GM19099 (cell line): ENCODE measurements around the gene KCTD16.

Experiments
- POLR2A ChIP-seq: IDR thresholded peaks from 3 replicates; pipeline ENCODE4 v1.6.1; 2011; ENCODE audit warnings: low read depth; ENCODE audit not compliant: insufficient read length; ENCODE audit errors: extremely low read depth

Gene KCTD16

GRCh38 chr5:144142139-144142823, 28.4 kb upstream of the KCTD16 start:
- TF ChIP-seq POLR2A: no peak

- TF ChIP-seq POLR2A: no peak
Measured at GRCh38 chr5:144142824-144143162, 27.9 kb upstream of the KCTD16 start.

- no peak for TF ChIP-seq POLR2A
Measured at GRCh38 chr5:144143625-144144024, 27.0 kb upstream of the KCTD16 start.

- no peak for TF ChIP-seq POLR2A
Measured at GRCh38 chr5:144144956-144145751, 25.5 kb upstream of the KCTD16 start.

GRCh38 chr5:144151026-144151425, 19.6 kb upstream of the KCTD16 start:
- no peak for TF ChIP-seq POLR2A

- TF ChIP-seq POLR2A: no peak
Measured at GRCh38 chr5:144156767-144157171, 13.9 kb upstream of the KCTD16 start.

GRCh38 chr5:144162686-144163085, 8.0 kb upstream of the KCTD16 start:
- no peak for TF ChIP-seq POLR2A

GRCh38 chr5:144166696-144167095, 4.0 kb upstream of the KCTD16 start:
- TF ChIP-seq POLR2A: no peak

GRCh38 chr5:144167998-144168397, 2.7 kb upstream of the KCTD16 start:
- TF ChIP-seq POLR2A: no peak

- no peak for TF ChIP-seq POLR2A
Measured at GRCh38 chr5:144169904-144170275, 783 bp upstream of the KCTD16 start.

- no peak for TF ChIP-seq POLR2A
Measured at GRCh38 chr5:144173766-144174165, 3.1 kb downstream of the KCTD16 start.

- no peak for TF ChIP-seq POLR2A
Measured at GRCh38 chr5:144177548-144177947, 6.9 kb downstream of the KCTD16 start.

- no peak for TF ChIP-seq POLR2A
Measured at GRCh38 chr5:144179226-144179625, 8.6 kb downstream of the KCTD16 start.

GRCh38 chr5:144183254-144183889, 12.7 kb downstream of the KCTD16 start:
- TF ChIP-seq POLR2A: no peak

- no peak for TF ChIP-seq POLR2A
Measured at GRCh38 chr5:144187699-144188294, 17.1 kb downstream of the KCTD16 start.
